HG03442 (cell line): Measurements from ENCODE around the gene GRHPR.

Source experiments
- ATAC-seq: cut with Tn5 transposase; IDR thresholded peaks from one replicate; pipeline ENCODE4 v1.9.1; 2021; ENCODE audit warnings: mild to moderate bottlenecking, moderate library complexity; ENCODE audit not compliant: unreplicated experiment

The GRHPR gene

DNA sequence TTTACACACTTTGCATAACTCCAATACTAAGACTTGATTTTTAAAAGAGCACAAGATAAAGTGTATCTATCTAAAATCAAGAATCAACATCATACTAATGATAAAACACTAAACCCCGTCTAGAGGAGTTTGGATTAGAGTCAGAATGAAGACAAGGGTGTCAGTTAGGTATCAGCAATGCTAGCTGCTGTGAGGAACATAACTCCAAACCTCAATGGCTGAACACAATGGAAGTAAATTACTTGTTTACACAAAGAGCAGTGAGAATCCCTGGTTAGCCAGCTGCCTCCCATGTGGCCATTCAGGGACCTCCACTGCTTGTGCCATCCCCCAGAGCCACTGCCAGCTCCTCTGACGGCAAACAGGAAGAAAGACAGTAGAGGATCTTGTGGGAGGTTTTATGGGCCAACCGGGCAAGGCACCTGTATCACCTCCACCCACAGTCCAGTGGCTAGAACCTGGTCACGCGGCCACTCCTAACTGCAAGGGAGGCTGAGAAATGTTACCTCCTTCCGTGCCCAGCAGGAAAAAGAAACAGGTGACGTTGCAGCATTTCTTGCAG, 24.0 kb upstream of the GRHPR start:
- no peak for ATAC-seq

DNA sequence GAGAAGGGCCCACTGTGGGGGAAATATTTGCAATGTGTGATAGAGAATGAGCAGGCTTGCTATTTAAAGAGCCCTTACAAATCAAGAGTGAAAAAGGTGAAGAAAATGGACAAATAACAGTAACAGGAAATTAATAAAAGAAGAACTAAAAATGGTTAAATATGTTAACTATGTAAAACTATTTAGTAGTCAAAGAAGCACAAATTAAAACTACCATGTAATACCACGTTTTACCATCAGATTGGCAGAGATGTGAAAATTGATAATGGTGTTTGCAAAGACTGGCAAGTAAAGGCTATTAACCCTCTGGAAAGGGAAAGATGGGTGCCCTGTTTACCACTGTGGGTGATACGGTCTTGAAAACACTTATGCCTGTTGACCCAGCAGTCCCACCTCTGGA, 23.2 kb upstream of the GRHPR start:
- no peak for ATAC-seq

DNA sequence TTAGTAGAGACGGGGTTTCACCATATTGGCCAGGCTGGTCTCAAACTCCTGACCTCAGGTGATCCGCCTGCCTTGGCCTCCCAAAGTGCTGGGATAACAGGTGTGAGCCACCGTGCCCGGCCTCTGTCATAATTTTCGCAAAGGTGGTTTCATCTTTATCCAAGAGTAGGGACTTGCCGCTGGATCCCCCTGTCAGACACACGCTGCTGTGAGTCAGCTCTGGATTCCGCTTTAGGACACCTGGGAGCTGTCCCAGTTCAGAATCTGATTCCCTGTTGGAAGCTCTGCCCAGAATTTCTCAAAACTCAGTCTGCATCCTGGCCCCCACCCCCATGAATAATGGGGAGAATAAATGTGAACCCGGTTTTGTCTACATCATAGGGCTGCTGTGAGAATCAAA, 17.9 kb upstream of the GRHPR start:
- ATAC-seq: no peak

DNA sequence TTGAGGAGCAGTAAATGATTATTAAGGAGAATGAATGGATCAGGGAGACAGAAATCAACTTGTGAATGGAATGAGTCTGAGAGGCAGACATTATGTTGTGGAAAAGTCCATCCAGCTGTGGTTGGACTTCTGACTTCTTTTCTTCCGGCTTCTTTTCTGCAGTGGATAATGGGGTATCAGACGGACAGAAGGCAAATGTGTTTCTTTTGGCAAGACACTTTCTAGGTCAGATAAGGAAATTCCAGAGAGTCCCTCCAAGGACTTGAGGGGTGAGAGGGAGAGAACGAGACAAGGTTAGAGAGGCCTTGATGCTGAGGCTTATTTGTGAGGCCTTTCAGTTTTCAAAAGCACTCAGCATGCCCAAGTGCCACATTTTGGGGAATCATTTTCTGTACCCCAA, 17.1 kb upstream of the GRHPR start:
- ATAC-seq: no peak

DNA sequence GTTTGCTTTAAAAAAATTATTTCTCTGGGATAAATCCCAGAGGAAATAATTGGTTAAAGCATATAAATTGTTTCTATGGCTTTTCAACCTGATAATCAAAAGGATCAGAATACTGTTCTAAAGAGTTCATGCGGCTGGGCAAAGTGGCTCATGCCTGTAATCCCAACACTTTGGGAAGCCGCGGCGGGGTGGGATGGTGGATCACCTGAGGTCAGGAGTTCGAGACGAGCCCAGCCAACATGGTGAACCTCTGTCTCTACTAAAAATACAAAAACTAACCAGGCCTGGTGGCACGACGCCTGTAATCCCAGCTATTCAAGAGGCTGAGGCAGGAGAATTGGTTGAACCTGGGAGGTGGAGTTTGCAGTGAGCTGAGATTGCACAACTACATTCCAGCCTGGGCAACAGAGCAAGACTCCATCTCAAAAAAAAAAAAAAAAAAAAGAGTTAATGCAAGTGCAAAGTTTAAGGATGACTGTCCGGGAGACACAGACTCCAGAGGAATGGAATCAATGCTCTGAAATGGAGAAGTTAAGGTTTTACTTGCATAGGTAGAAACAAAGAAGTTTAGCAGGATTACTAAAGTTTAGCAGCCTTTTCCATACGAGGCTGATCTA, 16.6 kb upstream of the GRHPR start:
- no peak for ATAC-seq

DNA sequence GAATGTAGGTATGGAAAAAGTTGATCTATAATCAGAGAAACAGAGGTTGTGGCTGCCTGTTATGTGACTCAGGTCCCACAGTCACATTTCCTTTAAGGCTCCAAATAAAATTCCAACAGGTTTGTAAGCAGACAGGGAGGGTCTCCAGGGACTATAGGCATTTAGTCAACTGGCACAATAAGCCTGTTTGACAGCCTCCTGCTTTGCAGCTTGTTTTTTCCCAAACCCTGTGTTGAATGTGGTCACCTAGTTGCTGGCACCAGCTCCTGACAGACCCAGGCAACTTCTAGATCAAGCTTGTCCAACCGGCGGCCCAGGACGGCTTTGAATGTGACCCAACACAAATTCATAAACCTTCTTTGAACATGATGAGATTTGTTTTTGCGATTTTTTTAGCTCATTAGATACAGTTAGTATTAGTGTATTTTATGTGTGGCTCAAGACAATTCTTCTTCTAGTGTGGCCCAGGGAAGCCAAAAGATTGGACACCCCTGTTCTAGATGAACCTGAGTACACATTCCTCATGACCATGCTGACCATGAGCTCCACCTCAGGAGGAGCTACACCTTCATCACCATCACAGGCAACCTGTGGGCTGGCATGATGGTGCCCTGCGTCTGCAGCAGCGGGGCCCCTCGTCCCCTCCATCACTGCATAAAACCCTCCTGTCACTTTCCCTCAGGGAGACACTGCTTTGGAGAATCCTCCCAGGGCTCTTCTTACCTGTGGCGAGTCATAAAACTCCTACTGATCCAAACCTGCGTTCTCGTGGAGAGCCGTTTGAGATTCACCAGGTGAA, 15.7 kb upstream of the GRHPR start:
- no peak for ATAC-seq

DNA sequence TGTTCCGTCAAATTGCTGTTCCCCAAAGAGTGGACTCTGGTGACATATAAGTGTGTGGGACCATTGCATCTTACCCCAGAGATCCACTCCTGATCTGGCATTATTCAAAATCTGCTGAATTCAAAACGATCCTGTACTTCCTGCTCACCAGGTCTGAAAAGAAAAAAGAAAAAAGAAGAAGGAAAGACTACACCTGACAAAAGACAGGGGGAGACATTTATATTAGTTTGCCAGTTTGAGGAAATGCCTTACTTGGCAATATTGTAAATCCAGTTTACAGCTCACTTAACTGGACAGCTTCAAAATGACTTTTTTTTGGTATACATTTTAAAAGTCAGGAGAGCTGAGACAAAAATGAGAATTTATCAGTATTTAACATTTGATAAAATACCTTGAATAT, 15.0 kb upstream of the GRHPR start:
- ATAC-seq: no peak

DNA sequence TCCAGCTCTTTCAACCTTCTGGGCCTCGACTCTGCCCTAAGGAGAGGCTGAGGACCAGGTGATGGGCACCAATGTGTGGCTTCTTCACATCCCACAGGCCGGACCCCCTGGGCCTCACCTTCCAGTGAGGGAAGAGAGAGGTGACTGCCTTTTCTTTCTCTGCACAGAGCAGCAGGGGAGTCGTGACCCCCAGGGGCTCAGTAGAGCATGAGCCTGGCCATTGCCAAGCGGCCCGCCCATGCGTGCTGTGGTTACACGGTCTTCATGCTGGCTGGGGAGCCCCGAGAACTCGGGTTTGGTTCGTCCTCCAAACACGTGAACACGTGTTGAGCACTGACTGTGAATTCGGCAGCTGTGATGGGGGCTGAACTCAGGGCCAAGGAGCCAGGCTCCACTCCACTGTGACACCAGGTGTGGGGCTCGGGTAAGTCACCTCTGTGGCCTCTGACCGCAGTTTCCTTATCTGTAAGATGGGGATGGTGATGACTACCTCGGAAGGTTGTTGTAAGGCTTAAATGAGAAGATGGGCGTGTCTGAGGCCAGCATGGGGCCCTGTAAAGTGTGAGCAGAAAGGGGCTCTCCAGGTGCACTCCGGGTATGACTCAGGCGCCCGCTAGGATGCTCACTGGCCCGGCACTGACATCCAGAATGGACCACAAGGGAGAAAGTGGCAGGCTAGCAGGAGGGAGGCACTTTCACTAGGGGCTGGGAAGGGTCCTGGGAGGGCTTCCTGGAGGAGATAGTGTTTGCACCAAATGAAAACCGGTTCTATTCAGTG, 13.4 kb upstream of the GRHPR start:
- ATAC-seq: peak; percentile 87

DNA sequence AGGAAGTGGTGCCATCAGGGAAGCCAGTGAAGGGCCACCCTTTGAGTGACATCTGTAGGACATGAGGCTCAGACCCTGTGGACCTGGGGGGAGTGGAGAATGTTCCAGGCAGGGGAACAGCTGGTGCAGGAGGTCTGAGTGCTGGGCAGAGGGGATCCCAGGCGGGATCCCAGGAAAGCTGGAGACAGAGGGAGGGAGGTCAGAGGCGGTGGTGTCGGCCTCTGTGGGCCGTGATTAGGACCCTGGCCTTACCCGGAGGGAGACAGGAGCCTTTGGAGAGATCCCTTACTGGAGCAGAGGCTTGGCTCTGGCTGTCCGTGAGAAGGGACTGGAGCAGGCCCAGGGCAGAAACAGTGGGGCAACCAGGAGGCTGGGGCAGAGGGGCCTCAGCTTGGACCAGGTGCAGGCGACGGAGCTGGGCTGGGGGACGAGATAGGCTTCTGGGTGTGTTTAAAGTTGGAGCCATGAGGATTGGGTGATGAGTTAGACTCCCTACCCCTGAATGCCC, 12.1 kb upstream of the GRHPR start:
- no peak for ATAC-seq

DNA sequence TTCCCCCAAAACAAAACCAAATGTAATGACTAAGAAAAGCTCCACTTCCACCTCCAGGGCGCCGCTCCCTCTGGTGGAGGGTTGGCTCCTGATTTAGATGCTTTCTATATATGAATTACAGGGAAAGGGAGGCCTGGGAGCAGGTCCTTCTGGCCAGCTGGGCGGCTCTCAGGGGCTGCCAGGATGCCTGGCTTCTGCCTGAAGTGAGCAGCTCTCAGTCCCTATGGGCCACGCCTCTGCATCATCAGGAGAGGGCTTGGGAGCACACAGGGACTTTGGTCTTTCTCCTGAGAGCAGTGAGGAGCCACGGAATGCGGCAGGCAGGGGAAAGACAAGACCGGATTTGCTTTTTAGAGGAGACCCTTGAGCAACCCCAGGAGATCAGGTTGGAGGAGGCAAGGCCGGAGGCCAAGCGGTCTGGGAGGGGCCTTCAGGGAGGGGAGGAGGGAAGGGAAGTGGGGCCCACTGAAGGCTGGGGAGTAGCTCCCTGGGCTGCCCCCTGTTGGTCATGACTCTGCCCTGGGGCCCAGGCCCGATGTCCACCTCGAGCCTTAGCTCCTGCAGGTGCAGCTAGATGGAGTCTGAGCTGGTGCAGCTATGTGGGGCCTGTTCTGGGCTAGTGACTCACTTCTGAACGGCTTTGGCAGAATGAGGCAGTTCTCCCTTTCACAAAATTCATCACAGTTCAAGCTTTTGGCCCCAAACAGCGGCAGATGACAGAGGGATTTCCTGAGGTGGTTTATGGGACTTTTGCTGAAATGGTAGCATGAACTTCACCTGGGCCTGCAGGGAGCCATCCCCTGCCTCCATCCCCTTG, 11.3 kb upstream of the GRHPR start:
- ATAC-seq: no peak

DNA sequence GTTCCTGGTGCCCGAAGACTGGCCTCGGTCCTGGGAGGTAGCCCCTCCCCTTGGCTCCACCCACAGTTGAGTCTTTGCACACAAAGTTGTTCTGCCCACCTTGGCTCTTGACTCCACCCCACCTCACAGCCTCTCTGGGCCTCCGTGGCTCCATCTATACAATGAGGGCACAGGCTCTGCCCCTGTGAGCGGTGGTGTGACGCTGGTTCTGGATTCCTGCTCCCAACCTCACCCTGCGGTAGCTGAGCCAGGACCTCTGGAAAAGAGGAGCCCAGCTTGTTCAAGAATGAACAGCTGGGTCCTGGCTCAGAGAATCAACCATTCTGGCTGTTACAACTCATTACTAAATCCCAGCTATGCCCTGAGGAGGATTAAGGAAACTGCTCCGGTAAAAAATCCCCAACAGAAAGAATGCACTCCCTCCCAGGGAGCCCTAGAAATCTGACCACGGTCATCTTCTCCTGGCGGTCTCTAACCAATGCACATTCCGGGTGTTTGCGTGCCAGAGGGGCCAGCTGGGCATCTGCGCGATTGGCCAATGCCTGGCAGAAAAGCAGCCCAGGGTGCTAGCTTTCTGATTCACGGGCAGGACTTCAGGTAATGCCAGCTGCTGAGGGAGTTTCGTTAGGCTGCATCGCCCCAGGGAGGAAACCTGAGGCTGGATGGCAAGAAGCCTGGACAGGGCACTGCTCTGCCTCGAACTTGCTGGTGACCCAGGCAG, 9.9 kb upstream of the GRHPR start:
- no peak for ATAC-seq

DNA sequence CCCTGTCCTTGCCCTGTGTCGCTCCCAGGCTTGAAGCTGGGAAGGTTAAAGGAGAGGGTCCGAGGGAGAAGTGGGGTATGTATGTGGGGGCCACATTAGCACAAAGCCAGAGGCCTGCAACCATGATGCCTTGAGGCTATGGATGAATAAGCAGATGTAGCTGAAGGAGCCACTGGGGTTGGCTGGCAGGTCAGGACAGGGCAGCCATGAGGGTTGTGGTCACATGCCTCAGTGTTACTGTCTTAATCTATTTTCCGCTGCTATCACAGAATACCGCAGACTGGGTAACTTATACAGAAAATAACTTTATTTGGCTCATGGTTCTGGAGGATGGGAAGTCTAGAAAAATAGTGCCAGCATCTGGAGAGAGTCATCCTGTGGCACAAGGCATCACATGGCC, 9.2 kb upstream of the GRHPR start:
- no peak for ATAC-seq

DNA sequence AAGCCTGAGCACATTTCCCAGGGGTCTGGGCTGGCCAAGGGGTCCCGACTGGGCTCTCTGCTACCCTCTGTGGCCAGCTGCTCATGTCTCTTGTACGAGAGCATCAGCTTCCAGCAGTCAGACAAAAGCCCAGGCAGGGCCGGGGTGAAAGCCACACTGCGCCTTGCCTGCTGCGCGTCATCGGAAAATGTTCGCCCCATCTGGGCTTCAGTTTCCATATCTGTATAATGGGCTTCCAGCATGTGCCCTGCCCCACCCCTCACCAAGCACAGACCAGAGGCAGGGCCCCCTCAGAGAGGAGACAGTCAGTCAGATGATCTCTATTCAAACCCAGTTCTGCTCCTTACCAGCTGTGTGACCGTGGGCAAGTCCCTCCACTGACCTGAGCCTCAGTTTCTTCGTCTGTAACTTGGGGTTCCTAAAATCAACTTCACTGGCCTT, 8.0 kb upstream of the GRHPR start:
- no peak for ATAC-seq

DNA sequence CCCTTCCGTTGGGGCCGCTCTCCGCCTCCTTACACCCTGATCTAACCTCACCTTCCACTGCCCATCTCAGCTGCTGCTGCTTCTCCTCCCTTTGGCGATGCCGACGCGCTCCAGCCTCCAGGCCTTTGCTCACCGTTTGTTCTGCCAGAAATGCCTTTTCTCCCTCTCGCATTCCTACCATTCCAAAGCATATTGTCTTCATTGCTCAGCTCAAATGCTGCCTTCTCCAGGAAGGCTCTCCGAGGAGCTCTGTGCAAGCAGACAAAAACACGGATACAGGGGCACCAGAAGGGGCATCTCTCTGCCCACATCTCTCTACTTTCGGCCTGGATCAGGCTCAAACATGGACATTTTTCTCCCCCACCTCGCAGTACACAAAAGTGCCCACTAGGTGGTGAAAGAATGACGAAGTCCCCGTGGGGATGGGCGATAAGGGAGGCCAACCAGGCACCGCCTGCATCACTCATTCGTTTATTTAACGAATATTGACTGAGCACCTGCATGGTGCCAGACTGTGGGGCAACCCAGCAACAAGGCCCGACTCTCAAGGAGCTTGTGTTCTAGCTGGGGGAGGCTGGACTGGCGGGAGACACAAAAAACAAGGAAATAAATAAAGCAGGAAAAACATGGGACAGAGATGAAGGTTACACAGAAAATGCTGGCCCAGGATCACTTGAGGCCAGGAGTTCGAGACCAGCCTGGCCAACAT, 7.3 kb upstream of the GRHPR start:
- ATAC-seq: no peak

DNA sequence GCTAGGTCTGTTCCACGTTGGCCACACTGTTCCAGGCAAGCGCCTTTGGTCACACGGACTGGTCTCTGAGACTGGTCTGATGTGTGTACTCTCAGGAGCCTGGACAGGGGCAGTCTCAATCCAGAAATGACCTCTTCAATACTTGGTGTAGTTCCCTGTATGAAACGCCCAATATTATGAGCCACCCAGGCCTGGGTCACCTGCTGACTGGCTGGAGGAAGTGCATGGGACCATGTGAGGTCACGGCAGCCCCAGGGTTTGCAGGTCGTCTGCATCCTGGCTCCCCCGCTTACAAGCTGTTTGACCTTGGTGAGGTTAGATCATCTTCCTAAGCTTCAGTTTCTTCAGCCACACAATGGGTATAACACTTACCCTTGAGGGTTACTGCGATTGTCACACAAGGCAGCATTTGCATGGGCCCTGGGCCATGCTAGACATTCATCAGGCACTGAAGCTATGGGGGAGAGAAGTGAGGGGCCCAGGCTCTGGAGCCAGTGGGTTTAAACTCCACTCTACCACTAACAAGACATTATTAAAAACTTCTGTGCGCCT, 5.2 kb upstream of the GRHPR start:
- no peak for ATAC-seq

DNA sequence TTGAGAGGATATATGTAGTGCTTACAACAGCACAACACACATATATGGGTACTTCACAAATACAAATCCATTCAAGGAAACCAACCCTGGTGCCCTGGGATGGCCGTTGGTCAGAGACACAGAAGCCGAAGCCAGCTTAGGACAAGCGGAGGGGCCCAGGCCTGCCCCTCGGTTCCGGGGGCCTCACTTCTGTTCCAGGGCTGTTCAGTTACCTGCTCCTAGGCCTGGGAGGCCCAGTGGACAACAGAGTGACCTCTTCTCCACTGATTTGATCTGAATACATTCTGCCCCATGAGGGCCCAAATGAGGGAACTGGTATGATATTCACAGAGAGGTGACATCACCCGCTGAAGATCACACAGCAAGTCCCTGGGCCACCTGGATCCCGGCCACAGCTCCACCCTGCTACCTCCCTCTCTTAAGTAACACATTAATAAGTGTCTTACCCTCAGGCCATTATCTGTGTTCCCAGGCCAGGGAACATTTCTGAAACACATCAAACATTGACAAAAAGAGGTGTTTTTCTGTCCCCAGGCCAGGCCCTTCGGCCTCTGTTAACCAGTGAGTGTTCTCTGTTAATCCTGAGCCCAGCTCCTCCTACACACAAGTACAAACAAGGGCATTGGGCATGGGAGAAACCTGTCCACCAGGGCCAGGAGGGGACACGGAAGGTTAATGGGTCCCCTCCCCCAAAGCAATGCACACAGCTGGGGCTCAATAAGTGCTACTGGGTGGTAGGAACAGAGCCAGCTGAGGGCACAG, 4.5 kb upstream of the GRHPR start:
- no peak for ATAC-seq

DNA sequence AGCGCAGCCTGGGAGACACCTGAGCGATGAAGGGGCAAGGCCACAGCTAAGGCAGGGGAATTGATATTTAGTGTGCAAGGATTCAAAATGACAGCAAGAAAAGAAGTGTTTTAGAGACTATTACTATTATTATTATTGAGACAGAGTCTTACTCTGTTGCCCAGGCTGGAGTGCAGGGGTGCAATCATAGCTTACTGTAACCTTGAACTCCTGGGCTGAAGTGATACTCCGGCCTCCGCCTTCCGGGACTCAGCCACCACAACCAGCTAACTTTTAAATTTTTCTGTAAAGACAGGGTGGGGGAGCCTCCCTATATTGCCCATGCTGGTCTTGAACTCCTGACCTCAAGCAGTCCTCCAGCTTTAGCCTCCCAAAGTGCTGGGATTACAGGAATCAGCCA, 3.3 kb upstream of the GRHPR start:
- no peak for ATAC-seq
